Testis (tissue), 2 donors: ENCODE data around the gene ITIH4.

Experiments
- POLR2A ChIP-seq: fragments of 450-650 bp; IDR thresholded peaks from one replicate; pipeline ENCODE4 v1.6.1; 2017; ENCODE audit warnings: antibody characterized with exemption, mild to moderate bottlenecking, moderate library complexity
- TF ChIP-seq, protein P1 (sequence below), 3 experiments: fragments of 450-650 bp in 2 of 3; fragments of 200-600 bp in 1 of 3; sonication (generic) in 1 of 3; IDR thresholded peaks; one replicate each; pipeline ENCODE4 v1.5.1; 2016 to 2019; ENCODE audit warnings: antibody characterized with exemption in 3 of 3, mild to moderate bottlenecking in 2 of 3, moderate library complexity in 1 of 3

DNA sequence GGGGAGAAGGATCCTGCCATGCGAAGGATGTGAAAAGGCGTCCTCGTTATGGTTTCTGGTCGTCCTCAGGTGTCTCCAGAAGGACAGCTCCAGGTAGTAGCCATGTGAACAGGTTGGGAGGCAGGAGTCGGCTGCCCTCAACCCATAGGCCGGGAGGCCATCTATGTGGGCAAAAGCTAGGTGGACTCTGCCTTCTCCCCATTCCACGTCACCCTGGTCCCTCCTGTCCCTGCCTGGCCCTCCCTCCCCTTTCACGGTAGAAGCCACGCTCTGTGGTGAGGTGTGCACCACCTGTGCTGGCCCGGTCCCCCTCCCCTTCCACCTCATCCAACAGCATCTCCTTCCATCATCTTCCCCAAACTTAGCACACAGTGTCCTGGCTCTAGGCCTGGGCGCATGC lies 19.5 kb downstream of the ITIH4 start:
- TF ChIP-seq, protein P1, sequence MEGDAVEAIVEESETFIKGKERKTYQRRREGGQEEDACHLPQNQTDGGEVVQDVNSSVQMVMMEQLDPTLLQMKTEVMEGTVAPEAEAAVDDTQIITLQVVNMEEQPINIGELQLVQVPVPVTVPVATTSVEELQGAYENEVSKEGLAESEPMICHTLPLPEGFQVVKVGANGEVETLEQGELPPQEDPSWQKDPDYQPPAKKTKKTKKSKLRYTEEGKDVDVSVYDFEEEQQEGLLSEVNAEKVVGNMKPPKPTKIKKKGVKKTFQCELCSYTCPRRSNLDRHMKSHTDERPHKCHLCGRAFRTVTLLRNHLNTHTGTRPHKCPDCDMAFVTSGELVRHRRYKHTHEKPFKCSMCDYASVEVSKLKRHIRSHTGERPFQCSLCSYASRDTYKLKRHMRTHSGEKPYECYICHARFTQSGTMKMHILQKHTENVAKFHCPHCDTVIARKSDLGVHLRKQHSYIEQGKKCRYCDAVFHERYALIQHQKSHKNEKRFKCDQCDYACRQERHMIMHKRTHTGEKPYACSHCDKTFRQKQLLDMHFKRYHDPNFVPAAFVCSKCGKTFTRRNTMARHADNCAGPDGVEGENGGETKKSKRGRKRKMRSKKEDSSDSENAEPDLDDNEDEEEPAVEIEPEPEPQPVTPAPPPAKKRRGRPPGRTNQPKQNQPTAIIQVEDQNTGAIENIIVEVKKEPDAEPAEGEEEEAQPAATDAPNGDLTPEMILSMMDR (IDR thresholded peaks at IDR 0.05): no peak
- no peak for TF ChIP-seq POLR2A
